CD4-positive, alpha-beta T cell treated with Interleukin-17A for 1 hour (primary cell): ENCODE results near the gene ACBD6.

Source experiments
- DNase-seq: peaks from one replicate; pipeline ENCODE4 v3.0.0-alpha.2; 2020

ACBD6 gene

DNA sequence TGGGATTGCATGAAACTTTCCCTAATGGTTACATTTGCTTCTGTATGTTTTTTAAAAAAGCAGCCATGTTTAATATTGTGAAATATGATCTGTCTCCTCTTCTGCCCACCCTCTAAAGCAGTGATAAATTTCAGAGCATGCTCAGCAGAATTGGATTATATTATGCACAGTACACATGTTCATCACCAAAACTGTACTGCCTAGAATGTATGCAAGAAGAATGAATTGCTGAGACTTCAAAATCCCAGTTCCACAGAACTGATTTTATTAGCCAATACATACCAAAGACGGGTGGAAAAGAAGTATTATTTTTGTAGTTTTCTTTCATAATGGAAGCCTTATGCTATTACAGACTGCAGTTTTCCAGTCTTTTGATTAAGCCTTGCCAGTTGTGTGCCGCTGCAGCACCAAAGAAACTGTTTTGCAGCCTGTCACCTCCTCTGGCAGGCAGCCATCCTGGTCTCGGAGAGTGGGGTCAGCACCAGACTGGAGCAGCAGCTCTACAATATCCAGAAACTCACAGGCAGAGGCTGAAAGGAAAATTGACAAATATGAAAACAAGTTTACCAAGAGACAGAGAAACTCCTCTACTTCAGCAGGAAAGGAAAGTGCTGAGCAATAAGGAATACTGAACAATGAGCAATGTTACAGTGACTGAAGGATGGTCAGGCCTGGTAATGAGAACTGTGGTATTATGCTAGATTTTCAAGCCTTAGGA lies 214.2 kb downstream of the ACBD6 start:
- no peak for DNase-seq

DNA sequence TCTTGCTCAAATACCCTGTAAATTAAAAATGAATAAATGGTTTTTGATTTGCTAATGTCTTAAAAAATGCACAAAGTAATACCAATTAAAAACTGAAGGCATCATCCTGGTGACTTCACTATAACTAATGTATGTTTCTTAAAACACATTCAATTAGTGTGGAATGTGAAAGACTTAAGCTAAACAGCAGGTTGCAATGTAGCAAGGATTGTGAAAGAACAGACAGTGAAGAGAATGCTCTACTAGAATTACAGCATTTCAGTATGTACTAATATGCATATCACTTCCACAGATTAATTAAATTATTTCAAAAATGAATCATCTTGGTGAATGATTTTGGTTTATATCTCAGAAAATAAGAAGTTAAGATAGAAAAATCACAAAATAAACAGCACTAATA lies 216.0 kb downstream of the ACBD6 start:
- DNase-seq, result no peak

DNA sequence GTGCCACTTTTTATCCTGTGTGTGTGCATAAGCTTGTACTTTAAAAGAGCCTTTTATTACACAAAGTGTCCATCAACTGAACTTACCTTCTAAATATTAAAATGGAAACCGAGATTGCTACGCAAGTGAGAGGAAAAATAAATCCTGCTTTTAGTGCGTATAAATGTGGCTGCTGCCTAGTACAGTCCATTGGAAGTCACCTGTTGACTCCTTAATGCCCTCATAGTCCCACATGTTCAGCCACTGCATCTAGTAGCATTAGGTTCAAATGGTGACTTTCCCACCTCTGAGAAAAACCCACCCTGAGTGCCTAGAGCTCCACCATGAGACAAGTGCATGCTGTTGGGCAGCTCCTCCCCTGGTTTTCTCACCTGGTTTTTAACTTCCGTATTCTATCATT lies 219.3 kb downstream of the ACBD6 start:
- no peak for DNase-seq

DNA sequence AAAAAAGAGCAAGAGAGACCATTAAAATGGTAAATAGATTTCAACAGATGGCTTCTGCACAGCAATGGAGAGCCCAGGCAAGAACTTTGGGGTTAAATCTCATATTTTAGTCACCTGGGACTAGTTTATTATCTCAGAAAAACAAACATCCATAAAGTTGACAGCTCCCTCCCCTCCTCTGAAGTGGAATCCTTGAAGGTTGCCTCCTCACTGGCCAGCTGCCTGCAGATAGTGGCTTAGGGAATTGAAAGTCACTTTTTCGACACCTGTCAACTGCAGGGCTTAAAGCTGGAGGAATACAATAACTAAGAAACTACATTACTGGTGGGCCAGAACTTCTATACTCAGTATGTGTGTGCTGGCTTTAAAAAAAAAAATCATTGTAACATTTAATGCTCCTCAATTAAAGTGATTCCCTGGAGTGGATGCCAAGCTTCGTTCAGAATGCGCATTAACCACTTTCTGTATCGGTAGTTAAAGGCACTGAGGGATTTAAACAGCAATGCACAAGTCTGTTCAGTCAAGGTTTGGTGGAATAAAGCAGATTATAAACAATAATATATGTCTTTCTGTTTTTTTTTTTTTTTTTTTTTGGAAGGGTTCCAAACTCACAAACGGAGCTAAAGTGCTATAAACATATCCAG lies 219.9 kb downstream of the ACBD6 start:
- DNase-seq, result no peak

DNA sequence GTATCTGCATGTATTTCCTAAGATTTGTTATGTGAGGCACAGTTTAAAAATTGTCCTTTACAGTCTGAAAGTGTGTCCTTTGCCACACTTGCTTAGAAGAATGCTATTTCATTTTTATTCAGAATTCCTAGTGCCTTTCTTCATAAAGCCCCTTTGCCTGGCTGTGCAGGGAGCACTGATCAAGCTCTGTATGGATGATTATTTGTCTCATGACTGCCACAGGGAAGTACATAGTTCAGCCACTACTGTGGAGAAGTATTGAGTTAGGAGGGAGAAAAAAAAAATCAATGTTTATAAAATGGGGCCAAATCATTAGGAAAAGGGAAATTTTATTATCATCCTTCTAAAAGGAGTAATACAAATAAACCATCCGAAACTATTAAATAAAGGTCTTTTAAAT lies 220.9 kb downstream of the ACBD6 start:
- no peak for DNase-seq

DNA sequence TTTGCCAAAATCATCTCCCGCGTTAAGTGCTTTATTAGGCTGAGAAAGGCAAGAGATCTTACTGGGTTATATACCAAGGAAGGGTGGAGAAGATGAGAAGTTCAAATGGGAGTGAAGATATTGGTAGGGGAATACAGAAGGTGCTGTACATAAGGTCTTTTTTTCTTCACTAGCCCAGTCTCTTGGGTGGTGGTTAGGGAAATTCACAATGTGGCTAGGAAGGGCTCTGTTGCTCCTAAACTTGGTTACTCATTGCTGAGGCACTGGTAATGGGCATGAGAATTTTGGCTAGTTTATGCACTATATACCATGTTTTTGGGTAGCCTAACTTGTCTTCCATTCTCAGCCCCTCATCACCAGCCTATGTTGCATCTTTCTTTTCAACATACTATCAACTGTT lies 221.8 kb downstream of the ACBD6 start:
- no peak for DNase-seq

DNA sequence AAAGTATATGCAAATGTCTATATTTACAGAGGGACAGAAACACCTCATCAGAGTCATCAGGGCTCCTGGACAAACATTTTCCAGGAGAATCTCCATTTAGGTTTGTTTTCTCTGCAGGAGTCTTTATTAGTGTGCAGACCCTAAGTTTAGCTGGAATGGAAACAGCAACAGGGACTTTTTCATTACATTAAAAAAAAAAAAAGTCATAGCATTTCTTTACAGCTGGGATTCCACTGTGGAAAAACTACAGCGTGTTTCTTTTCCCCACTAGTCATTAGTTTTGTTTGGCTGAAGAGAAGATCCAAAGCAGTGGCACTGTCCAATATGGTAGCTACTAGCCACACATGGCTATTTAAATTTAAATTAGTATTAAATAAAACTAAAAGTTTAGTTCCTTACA lies 222.7 kb downstream of the ACBD6 start:
- no peak for DNase-seq

DNA sequence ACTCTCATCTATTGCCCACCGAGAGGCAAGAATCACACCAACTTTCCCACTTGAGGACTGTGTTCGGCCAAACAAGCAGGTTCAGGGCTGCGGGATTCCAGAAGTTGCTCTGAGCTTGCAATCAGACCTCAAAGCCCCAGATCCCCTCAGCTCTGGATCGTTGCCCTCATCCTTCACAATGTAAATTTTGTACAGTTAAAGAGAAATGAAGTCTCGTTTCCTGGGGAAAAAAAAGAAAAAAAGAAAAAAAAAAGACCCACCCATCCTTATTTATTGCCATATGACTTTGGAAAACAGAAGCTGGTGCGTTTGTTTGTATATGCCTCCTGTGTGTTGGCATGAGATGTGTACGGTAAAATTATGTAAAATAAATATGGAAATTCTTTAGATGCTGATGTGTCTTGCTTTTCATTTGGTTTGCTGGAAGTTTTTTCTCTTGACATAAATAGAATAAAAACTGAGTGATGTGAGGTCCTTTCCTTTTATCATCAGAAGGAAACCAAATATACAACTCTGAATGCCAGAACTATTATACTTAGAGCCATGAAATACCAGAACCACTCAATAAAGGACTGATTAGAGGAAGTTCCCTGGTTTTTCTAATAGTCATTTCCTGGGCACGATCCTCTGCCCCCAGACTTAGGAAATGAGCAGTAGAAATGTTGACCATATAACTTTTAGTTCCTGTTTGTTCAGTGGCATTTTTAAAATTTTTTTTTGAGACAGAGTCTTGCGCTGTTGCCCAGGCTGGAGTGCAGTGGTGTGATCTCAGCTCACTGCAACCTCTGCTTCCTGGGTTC lies 223.6 kb downstream of the ACBD6 start:
- DNase-seq, result no peak

DNA sequence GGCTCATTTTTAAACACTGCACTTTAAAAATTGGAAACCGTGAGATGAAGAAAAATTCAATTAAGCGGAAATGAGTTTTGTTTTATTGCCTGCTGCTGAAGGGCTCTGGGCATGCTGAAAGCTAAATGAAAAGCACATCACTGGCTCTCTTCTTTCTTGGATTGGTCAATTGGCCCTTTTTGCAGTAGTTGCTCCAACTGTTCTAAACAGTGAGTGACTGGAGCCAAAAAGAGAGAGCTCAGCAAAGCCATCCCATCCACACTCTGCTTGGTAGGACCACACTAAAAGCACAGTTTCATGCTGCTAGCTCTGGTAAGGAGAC lies 224.2 kb downstream of the ACBD6 start:
- DNase-seq, result no peak

DNA sequence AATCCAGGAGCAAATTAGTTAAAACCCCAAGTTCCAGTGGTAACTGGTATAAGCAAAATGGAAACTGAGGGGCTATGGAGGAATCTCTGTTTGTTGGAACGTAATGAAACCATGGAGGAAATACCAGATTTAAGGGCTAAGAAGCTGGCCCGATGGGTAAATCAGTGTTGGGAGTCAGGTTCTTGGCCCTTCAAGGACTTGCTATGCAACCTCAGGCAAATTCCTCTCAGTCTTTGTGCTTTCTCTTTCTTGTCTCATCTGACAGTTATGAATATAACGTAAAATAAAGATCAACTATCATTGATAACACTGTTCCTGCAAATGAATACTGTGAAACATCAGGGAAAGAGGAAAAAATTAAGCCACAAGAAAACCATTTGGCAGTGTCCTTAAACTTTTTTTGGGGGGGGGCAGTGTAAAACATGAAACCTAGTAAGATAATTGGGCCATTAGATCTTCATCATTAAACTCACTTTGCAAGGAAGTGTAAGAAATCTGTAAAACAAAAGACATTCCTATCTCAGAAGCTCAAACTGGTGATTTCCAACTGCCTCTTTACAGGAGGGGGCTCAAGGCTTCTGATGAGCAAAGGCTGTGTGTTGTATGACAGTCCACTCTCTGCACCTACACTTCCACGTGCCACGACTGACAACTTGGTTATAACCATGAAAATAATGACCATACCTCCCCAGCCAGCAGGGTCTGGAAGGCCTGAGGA lies 224.7 kb downstream of the ACBD6 start:
- DNase-seq, result no peak

DNA sequence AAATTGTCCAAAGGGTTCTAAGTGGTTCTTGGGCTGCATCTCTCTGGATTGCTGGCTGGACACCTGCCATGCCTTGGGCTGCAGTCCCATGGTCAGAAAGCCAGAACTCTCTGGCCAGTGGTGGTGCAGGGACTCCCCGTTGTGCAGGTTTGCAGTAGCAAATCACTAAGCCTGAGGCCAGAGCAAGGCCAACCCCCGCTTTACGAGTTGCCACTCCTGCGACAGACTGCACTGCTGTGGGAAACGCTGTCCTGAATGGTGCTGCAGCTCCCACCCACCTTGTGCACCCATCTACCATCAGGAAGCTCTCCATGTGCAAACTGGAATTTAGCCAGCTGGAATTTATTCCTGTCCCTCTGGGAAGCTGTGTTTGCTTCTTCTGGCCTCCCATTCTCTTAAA lies 226.7 kb downstream of the ACBD6 start:
- no peak for DNase-seq

DNA sequence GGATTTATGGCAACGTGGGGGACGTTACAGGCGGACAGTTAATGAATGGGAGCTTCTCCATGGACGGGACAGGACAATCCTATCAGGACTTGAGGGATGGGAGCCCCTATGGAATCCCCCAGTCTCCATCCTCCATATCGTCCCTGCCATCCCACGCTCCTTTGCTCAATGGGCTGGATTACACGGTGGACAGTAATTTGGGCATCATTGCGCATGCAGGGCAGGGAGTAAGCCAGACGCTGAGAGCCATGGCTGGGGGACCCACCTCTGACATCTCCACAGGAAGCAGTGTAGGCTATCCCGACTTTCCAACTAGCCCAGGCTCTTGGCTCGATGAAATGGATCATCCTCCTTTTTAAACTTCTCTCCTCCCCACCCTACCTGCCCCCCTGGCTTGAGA lies 228.2 kb downstream of the ACBD6 start:
- DNase-seq, result no peak

DNA sequence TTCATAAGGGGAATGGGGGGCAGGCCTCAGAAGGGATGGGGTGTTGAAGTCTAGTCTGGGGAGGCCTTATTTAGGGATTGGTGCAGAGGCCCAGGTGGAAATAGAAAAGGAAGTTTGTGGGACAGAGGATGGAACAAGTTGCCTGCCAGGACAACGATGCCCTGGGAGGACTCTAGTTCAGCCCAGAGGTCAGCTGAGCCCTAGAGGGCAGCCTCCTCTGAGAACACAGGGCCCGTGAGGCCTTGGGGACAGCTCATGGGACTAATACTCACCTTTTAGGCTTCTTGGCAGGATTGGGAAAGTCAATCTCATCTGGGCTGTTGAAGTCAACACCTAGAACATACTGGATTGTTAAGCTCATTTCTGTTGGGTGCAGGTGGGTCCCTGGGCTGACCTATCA lies 229.3 kb downstream of the ACBD6 start:
- DNase-seq, result no peak

DNA sequence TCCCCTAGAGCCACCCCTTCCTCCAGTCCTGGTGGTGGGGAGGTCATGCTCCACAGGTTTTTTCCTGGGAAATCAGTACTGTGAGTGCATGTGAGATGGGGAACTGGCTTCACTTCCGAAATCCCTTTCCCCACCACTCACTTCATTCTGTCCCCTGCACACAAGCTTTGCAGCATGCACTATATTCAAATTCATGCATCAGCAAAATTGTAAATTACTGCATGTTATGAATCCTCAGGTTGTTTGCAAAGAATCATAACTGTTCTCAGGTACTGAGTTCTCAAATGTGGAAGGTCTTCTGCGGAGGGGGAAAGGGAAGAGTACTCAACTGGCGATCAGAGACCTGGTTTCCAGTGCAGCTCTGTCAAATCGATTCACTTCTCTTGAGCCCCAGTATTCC lies 230.0 kb downstream of the ACBD6 start:
- no peak for DNase-seq

DNA sequence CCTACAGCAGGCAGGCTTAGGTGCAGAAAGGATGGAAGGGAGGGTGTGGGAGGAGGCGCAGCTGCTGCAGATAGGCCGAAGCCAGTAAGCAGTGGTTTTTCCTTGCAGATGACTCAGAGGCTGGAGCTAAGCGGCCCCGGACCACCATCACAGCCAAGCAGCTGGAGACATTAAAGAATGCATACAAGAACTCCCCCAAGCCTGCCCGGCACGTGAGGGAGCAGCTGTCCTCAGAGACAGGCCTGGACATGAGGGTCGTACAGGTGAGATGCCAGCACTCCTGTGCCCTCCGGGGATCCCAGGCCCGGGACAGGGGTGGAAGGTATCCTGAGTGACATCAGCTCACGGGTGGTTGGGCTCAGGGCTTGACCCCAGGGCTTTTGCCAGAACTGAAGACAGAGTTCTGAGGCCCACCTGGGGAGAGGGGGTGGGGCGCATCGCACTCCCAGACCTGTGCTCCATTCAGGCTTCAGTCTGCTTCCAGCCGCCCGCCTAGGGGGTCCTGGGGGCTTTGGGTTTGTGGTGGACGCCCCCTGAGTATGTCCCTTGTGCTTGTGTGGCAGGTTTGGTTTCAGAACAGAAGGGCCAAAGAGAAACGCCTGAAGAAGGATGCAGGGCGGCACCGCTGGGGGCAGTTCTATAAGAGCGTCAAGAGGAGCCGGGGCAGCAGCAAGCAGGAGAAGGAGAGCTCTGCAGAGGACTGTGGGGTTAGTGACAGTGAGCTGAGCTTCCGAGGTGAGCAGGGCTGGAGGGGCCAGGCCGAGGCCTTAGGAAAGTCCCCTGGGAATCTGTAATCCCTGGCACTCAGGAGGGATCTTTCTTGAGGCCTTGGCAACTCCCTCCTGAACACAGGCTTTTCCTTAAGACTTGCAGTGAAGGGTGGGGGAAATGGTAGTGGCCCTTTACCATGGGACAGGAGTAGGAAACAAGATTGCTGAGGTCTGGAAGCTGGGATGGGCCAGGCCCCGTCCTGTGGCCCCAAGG lies 230.8 kb downstream of the ACBD6 start:
- no peak for DNase-seq

DNA sequence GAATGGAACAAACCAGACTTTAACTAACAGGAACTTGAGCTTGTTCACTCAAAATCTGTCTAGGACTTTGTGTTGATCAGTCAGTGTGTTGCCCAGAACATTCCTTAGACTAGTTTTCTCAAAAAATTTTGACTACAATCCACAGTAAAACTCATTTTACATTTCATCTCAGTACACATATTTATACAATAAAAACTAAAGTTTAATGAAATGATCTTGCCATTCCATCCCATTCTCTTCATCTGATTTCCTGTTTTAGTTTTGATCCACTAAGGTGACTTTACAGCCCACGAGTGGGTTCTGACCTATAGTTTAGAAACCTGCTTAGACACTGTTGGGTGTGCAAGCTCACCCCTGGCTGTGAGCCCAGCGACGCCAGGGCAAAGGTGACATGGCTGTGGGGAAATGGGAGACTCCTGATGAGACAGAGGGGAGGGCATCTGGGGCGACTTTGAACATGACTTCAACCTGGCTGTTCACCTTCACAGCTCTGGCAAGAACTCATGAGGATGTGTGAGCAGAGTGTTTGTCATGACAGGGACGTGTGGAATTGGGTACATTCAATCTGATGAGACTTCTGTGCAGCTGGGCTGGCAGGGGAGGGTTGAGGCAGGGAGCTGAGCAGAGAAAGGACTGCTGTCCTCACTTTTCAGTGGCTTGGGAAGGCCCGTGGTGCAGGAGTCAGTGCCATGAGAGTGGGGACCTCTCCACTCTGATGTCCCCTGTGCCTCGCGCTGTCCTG lies 231.7 kb downstream of the ACBD6 start:
- DNase-seq, result no peak

DNA sequence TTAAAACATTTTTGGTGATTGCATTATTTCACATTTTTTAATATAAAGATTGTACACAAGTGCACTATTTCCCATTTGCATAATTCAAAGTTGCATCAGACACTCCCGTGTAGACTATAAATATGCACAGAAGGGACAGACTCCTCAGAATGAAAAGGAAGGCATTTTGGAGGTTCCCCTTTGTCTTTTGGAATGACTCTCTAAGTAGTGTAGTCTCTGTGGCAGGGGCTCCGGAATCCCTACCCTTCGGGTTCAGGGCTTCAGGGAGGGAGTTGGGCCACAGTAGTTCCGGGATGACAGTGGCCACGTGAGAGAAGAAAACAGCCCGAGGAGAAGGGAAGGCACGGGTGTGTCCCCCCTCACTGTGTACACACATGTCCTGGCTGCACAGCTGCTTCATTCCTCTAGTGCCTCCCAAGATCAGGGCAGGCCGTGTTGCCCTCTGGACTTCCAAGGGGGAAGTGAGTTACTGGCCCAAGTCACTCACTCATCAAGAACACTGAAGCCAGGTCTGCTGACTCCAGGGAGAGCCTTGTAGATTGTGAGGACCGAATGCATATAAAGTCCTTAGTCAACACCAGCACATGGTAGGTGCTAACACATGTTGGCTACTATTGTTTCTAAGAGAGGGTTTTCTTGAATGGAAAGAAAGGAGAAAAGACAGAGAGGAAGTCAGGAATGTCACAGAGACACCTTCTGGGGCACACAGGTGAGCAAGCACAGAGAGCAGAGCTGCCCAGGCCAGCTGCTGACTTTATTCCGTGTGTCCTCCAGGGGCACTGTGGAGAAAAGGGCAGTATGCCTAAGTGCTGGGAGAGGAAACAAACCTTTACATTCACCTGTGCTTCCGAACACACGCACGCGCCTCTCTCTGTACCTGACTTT lies 232.5 kb downstream of the ACBD6 start:
- no peak for DNase-seq

DNA sequence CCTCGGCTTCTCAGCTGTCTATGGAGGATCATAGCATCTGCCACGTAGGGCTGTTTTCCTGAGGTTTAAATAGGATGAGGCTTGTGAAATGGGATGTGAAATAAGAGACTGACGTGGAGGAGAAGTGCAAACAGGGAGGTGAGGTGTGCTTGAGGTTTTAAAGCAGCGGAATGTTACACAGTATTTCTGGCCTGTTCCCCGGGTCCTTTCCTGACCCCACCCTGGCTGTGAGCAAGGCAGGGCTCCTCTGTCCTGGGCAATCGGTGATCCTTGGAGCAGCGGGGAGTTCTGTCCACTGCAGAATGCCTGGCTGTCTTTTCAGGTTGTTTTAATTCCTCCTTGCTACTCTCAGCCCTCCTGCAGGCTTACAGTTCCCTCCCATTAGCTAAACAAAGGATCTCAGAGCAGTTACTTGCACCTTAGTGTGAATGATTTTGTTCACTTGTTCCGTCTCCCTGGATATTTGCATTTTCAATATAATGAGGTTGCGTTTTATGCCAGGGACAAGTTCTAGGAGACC lies 233.8 kb downstream of the ACBD6 start:
- no peak for DNase-seq

DNA sequence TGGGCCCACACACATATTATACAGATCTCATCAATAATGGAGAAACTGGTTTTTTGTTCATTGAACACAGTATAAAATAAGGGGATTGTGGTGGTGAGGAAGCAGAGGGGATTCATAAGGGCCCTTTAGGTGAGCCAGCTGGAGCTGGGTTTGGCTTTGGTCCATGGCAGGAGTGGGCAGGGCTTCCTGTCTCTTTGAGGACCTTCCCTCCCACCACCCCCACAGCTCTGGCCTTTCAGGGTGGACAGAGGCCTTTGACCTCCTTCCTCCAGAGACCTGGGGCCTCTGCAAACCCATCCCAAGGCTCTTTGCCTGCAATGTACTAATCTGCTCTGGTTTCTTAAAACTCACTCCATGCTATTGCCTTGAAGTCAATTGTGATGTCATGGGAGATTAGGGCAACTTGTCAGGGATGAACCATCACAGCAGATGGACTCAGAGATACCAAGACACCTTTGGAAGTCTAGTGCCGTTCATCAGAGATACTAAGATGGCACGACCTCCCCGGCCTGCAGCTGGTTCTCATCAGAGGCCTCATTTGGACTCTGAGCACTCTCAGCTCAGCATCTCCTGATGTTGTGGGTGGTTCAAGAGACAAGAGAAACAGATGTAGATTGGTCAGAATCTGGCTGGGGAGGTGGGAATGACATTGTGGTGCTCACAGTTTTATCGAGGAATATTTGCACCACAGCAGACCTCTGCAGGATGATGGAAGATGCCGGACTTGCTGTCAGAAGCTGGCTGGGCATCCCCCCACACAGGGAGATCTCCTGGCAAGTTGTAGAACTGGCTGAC lies 234.4 kb downstream of the ACBD6 start:
- DNase-seq, result no peak

DNA sequence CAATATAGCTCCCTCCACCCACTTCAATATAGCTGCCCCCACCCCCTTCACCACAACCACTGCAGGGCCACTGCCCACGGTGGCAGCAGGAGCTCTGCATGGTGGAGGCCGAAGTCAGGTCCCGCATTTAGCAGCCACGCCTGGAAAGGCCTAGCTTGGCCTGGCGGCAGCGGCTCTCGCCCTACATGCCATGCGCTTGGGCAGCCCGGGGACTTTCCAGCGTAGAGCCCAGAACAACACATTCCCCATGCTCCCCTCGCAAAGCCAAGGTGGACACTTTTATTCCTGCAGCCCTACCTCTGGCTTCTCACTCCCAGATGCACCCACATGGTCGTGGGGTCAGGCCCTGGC lies 235.2 kb downstream of the ACBD6 start:
- DNase-seq, result no peak
